HepG2 (cell line): ENCODE measurements around the gene UQCRC2.

Experiments used
- ADNP ChIP-seq: sonication (generic); formaldehyde crosslinking; IDR thresholded peaks from 2 replicates; pipeline ENCODE4 v1.4.0; 2020; ENCODE audit warnings: missing genetic modification reagents
- CTCF ChIP-seq: sonication (generic); formaldehyde crosslinking; IDR thresholded peaks from 2 replicates; pipeline ENCODE4 v1.5.0; 2020; ENCODE audit warnings: mild to moderate bottlenecking, missing genetic modification reagents, moderate library complexity
- ETV6 ChIP-seq: sonication (generic); formaldehyde crosslinking; conservative IDR thresholded peaks from 2 replicates; pipeline ENCODE4 v1.4.0; 2020; ENCODE audit warnings: missing genetic modification reagents
- HNRNPK ChIP-seq: fragments of 200-400 bp; formaldehyde crosslinking; IDR thresholded peaks from 2 replicates; pipeline ENCODE4 v1.6.1; 2018; ENCODE audit warnings: low read length, low read depth, moderate library complexity, mild to moderate bottlenecking; ENCODE audit not compliant: poor library complexity, severe bottlenecking
- KDM5A ChIP-seq: fragments of 200-600 bp; sonication (generic); IDR thresholded peaks from 2 replicates; pipeline ENCODE4 v1.7.0; 2018; ENCODE audit warnings: antibody characterized with exemption, mild to moderate bottlenecking, low read length, borderline replicate concordance
- KDM5B ChIP-seq: sonication (generic); formaldehyde crosslinking; IDR thresholded peaks from 2 replicates; pipeline ENCODE4 v1.4.0; 2020; ENCODE audit warnings: missing genetic modification reagents, mild to moderate bottlenecking, borderline replicate concordance
- NR2F1 ChIP-seq, 2 experiments: fragments of 450-650 bp in 1 of 2; formaldehyde crosslinking in 1 of 2; IDR thresholded peaks; 2 replicates each; pipeline versions ENCODE4 v1.5.0 to v1.6.1; 2016 to 2020; ENCODE audit warnings: mild to moderate bottlenecking in 1 of 2, missing compliant biosample characterization in 1 of 2, missing genetic modification reagents in 1 of 2, moderate library complexity in 1 of 2
- PHB2 ChIP-seq: fragments of 450-650 bp; IDR thresholded peaks from 2 replicates; pipeline ENCODE4 v1.6.1; 2018; ENCODE audit not compliant: partially characterized antibody
- ZNF33A ChIP-seq: sonication (generic); formaldehyde crosslinking; IDR thresholded peaks from 2 replicates; pipeline ENCODE4 v1.5.1; 2020; ENCODE audit warnings: missing genetic modification reagents, mild to moderate bottlenecking, moderate library complexity, borderline replicate concordance

GRCh38 chr16:22010902-22011301, 57.7 kb downstream of the UQCRC2 start:
- TF ChIP-seq ADNP (CRISPR knock-in tag), result no peak
- no peak for TF ChIP-seq ZNF33A
- TF ChIP-seq PHB2, result no peak
- no peak for TF ChIP-seq HNRNPK
- no peak for TF ChIP-seq KDM5A
- TF ChIP-seq ETV6 (CRISPR knock-in tag), result no peak
- no peak for TF ChIP-seq KDM5B (CRISPR knock-in tag)
- no peak for TF ChIP-seq CTCF
- no peak for TF ChIP-seq NR2F1 (CRISPR knock-in tag; IDR thresholded peaks at IDR 0.05)
